ENCODE data around the gene EBLN2. TPM values are rescaled to one million over a fixed set of nuclear protein-coding genes. Genes with fewer than 3 reads are reported as not detected.

The EBLN2 gene
- total RNA-seq, 2 donors from 2014 or later, result 7.0 to 7.4 TPM

- no peaks in the 10 kb centered on the region for H3K9me3 Mint-ChIP-seq
- H3K27me3 Mint-ChIP-seq (ENCODE audit: low read depth), result no peaks in the 10 kb centered on the region
- peaks cover 0 to 12% of the 10 kb centered on the region in 2 donors for H3K36me3 Mint-ChIP-seq (ENCODE audit: insufficient read depth in 2 of 2)
- no peak for DNase-seq
- no peak overlapping the region for H3K27ac Mint-ChIP-seq
- H3K4me1 Mint-ChIP-seq (ENCODE audit: low read depth), result peaks cover 22% of the 10 kb centered on the region
- ATAC-seq (replicated peaks in 1 of 2), result no peak
- no peak overlapping the region for H3K4me3 Mint-ChIP-seq
Observed at GRCh38 chr3:73069775-73070444, 8.5 kb downstream of the EBLN2 start.

GRCh38 chr3:73070675-73071575 is 9.5 kb downstream of the EBLN2 start:
- no peak for ATAC-seq (replicated peaks in 1 of 2)
- H3K4me3 Mint-ChIP-seq, result no peak overlapping the region
- H3K27me3 Mint-ChIP-seq (ENCODE audit: low read depth), result no peaks in the 10 kb centered on the region
- peak overlapping the region; percentile 29 for H3K27ac Mint-ChIP-seq
- H3K9me3 Mint-ChIP-seq, result no peaks in the 10 kb centered on the region
- H3K36me3 Mint-ChIP-seq (ENCODE audit: insufficient read depth in 2 of 2), result peaks cover 0 to 4% of the 10 kb centered on the region in 2 donors
- H3K4me1 Mint-ChIP-seq (ENCODE audit: low read depth), result peaks cover 22% of the 10 kb centered on the region
- no peak for DNase-seq

- H3K36me3 Mint-ChIP-seq (ENCODE audit: insufficient read depth in 2 of 2), result peaks cover 0 to 3% of the 10 kb centered on the region in 2 donors
- peak overlapping the region; percentile 29 for H3K27ac Mint-ChIP-seq
- ATAC-seq (replicated peaks in 1 of 2) (no peak), DNase-seq (no peak)
- peaks cover 22% of the 10 kb centered on the region for H3K4me1 Mint-ChIP-seq (ENCODE audit: low read depth)
- no peaks in the 10 kb centered on the region for H3K27me3 Mint-ChIP-seq (ENCODE audit: low read depth)
- no peak overlapping the region for H3K4me3 Mint-ChIP-seq
- no peaks in the 10 kb centered on the region for H3K9me3 Mint-ChIP-seq
Observed at GRCh38 chr3:73071952-73072351, 10.5 kb downstream of the EBLN2 start.

- no peak for DNase-seq
- Mint-ChIP-seq H3K36me3 (ENCODE audit: insufficient read depth in 2 of 2) (peaks cover 0 to 3% of the 10 kb centered on the region in 2 donors), H3K4me3 (no peak overlapping the region), H3K9me3 (no peaks in the 10 kb centered on the region), H3K27me3 (ENCODE audit: low read depth) (no peaks in the 10 kb centered on the region), H3K27ac (no peak overlapping the region), H3K4me1 (ENCODE audit: low read depth) (peaks cover 22% of the 10 kb centered on the region)
- ATAC-seq (replicated peaks in 1 of 2), result no peak
Observed at GRCh38 chr3:73072634-73073033, 11.2 kb downstream of the EBLN2 start.

GRCh38 chr3:73073091-73073707 is 11.7 kb downstream of the EBLN2 start:
- no peak overlapping the region for H3K4me3 Mint-ChIP-seq
- DNase-seq, result no peak
- no peaks in the 10 kb centered on the region for H3K36me3 Mint-ChIP-seq (ENCODE audit: insufficient read depth in 2 of 2)
- peak overlapping the region; percentile 0 for H3K27ac Mint-ChIP-seq
- H3K27me3 Mint-ChIP-seq (ENCODE audit: low read depth), result no peaks in the 10 kb centered on the region
- no peaks in the 10 kb centered on the region for H3K9me3 Mint-ChIP-seq
- H3K4me1 Mint-ChIP-seq (ENCODE audit: low read depth), result peaks cover 22% of the 10 kb centered on the region
- no peak for ATAC-seq (replicated peaks in 1 of 2)

- H3K36me3 Mint-ChIP-seq (ENCODE audit: insufficient read depth in 2 of 2), result no peaks in the 10 kb centered on the region
- H3K27ac Mint-ChIP-seq, result no peak overlapping the region
- no peak overlapping the region for H3K4me3 Mint-ChIP-seq
- peaks cover 22% of the 10 kb centered on the region for H3K4me1 Mint-ChIP-seq (ENCODE audit: low read depth)
- no peak for DNase-seq
- no peak for ATAC-seq (replicated peaks in 1 of 2)
- H3K27me3 Mint-ChIP-seq (ENCODE audit: low read depth), result no peaks in the 10 kb centered on the region
- no peaks in the 10 kb centered on the region for H3K9me3 Mint-ChIP-seq
Observed at GRCh38 chr3:73074781-73075180, 13.3 kb downstream of the EBLN2 start.

GRCh38 chr3:73080216-73080966 is 18.9 kb downstream of the EBLN2 start:
- H3K9me3 Mint-ChIP-seq, result no peaks in the 10 kb centered on the region
- peak; percentile 23 to 66 for ATAC-seq (replicated peaks in 1 of 2)
- no peak overlapping the region for H3K27ac Mint-ChIP-seq
- DNase-seq, result peak in 1 of 2 donors; percentile 34
- H3K36me3 Mint-ChIP-seq (ENCODE audit: insufficient read depth in 2 of 2), result no peaks in the 10 kb centered on the region
- peaks cover 12% of the 10 kb centered on the region for H3K4me1 Mint-ChIP-seq (ENCODE audit: low read depth)
- H3K27me3 Mint-ChIP-seq (ENCODE audit: low read depth), result no peaks in the 10 kb centered on the region
- peak overlapping the region in 1 of 2 donors; percentile 40 for H3K4me3 Mint-ChIP-seq

GRCh38 chr3:73081140-73081539 is 19.7 kb downstream of the EBLN2 start:
- H3K4me1 Mint-ChIP-seq (ENCODE audit: low read depth), result peaks cover 17% of the 10 kb centered on the region
- H3K4me3 Mint-ChIP-seq, result no peak overlapping the region
- H3K36me3 Mint-ChIP-seq (ENCODE audit: insufficient read depth in 2 of 2), result no peaks in the 10 kb centered on the region
- H3K9me3 Mint-ChIP-seq, result no peaks in the 10 kb centered on the region
- H3K27me3 Mint-ChIP-seq (ENCODE audit: low read depth), result no peaks in the 10 kb centered on the region
- no peak for DNase-seq
- no peak for ATAC-seq (replicated peaks in 1 of 2)
- H3K27ac Mint-ChIP-seq, result no peak overlapping the region

- no peak overlapping the region for H3K27ac Mint-ChIP-seq
- H3K27me3 Mint-ChIP-seq (ENCODE audit: low read depth), result no peaks in the 10 kb centered on the region
- H3K4me1 Mint-ChIP-seq (ENCODE audit: low read depth), result peaks cover 22% of the 10 kb centered on the region
Observed at GRCh38 chr3:73084170-73084569, 22.7 kb downstream of the EBLN2 start.

GRCh38 chr3:73086071-73086494 is 24.6 kb downstream of the EBLN2 start:
- H3K4me3 Mint-ChIP-seq, result peak overlapping the region; percentile 46 to 66
- no peak overlapping the region for H3K27ac Mint-ChIP-seq
- no peaks in the 10 kb centered on the region for H3K36me3 Mint-ChIP-seq (ENCODE audit: insufficient read depth in 2 of 2)
- H3K9me3 Mint-ChIP-seq, result no peaks in the 10 kb centered on the region
- peak; percentile 61 to 63 for ATAC-seq (replicated peaks in 1 of 2)
- H3K4me1 Mint-ChIP-seq (ENCODE audit: low read depth), result peaks cover 9% of the 10 kb centered on the region
- peak; percentile 53 to 54 for DNase-seq
- no peaks in the 10 kb centered on the region for H3K27me3 Mint-ChIP-seq (ENCODE audit: low read depth)

More at GRCh38 chr3:73084170-73084569, 22.7 kb downstream of the EBLN2 start:
- ATAC-seq (replicated peaks in 1 of 2) (peak; percentile 48 to 73), DNase-seq (no peak)
- no peaks in the 10 kb centered on the region for H3K36me3 Mint-ChIP-seq (ENCODE audit: insufficient read depth in 2 of 2)
- H3K4me3 Mint-ChIP-seq, result no peak overlapping the region
- H3K9me3 Mint-ChIP-seq, result no peaks in the 10 kb centered on the region

GRCh38 chr3:73094129-73094528 is 32.7 kb downstream of the EBLN2 start:
- no peaks in the 10 kb centered on the region for H3K36me3 Mint-ChIP-seq (ENCODE audit: insufficient read depth in 2 of 2)
- peaks cover 8% of the 10 kb centered on the region for H3K4me1 Mint-ChIP-seq (ENCODE audit: low read depth)
- no peak overlapping the region for H3K27ac Mint-ChIP-seq
- H3K9me3 Mint-ChIP-seq, result no peaks in the 10 kb centered on the region
- ATAC-seq (replicated peaks in 1 of 2) (no peak), DNase-seq (no peak)
- H3K27me3 Mint-ChIP-seq (ENCODE audit: low read depth), result no peaks in the 10 kb centered on the region
- no peak overlapping the region for H3K4me3 Mint-ChIP-seq

GRCh38 chr3:73094951-73095350 is 33.5 kb downstream of the EBLN2 start:
- Mint-ChIP-seq H3K36me3 (ENCODE audit: insufficient read depth in 2 of 2) (no peaks in the 10 kb centered on the region), H3K4me1 (ENCODE audit: low read depth) (peaks cover 8% of the 10 kb centered on the region), H3K27me3 (ENCODE audit: low read depth) (no peaks in the 10 kb centered on the region), H3K4me3 (no peak overlapping the region), H3K9me3 (no peaks in the 10 kb centered on the region), H3K27ac (no peak overlapping the region)
- no peak for ATAC-seq (replicated peaks in 1 of 2)
- DNase-seq, result no peak

All from activated T-cell treated with anti-CD3 and anti-CD28 coated beads, Interleukin-2, amount 50 U/mL, for 72 hours (primary cell).